Measurements from ENCODE around the gene NAV2. TPM values are rescaled to one million over a fixed set of nuclear protein-coding genes. Genes with fewer than 3 reads are reported as not detected.

The NAV2 gene
- total RNA-seq, 1 donor from 2014 or later = 11.1 TPM

GRCh38 chr11:19946681-19947080 is 234.0 kb downstream of the NAV2 start:
- Histone ChIP-seq H3K27me3 (ENCODE audit: control insufficient read depth, insufficient read depth, low read length) (no peaks in the 10 kb centered on the region), H3K4me3 (ENCODE audit: low read depth, low read length) (no peak overlapping the region), H3K36me3 (ENCODE audit: control insufficient read depth, insufficient read depth, low read length) (no peaks in the 10 kb centered on the region)
- no peak for TF ChIP-seq CTCF (IDR thresholded peaks at IDR 0.05; ENCODE audit: insufficient read depth, low read length, severe bottlenecking)
- no peak for FAIRE-seq
- no peak for DNase-seq (ENCODE audit: low read depth)

GRCh38 chr11:19947537-19948114 is 235.0 kb downstream of the NAV2 start:
- no peak for TF ChIP-seq CTCF (IDR thresholded peaks at IDR 0.05; ENCODE audit: insufficient read depth, low read length, severe bottlenecking)
- no peak for FAIRE-seq
- H3K27me3 ChIP-seq (ENCODE audit: control insufficient read depth, insufficient read depth, low read length) = no peaks in the 10 kb centered on the region

GRCh38 chr11:19949606-19950005 is 237.0 kb downstream of the NAV2 start:
- H3K27me3 ChIP-seq (ENCODE audit: control insufficient read depth, insufficient read depth, low read length) = no peaks in the 10 kb centered on the region
- TF ChIP-seq CTCF (IDR thresholded peaks at IDR 0.05; ENCODE audit: insufficient read depth, low read length, severe bottlenecking) = no peak
- no peak for FAIRE-seq
- no peaks in the 10 kb centered on the region for H3K36me3 ChIP-seq (ENCODE audit: control insufficient read depth, insufficient read depth, low read length)
- DNase-seq (ENCODE audit: low read depth) = no peak
- no peak overlapping the region for H3K4me3 ChIP-seq (ENCODE audit: low read depth, low read length)

More at GRCh38 chr11:19947537-19948114, 235.0 kb downstream of the NAV2 start:
- Histone ChIP-seq H3K36me3 (ENCODE audit: control insufficient read depth, insufficient read depth, low read length) (no peaks in the 10 kb centered on the region), H3K4me3 (ENCODE audit: low read depth, low read length) (no peak overlapping the region)
- no peak for DNase-seq (ENCODE audit: low read depth)

GRCh38 chr11:19951558-19952115 is 239.0 kb downstream of the NAV2 start:
- Histone ChIP-seq H3K27me3 (ENCODE audit: control insufficient read depth, insufficient read depth, low read length) (no peaks in the 10 kb centered on the region), H3K4me3 (ENCODE audit: low read depth, low read length) (no peak overlapping the region), H3K36me3 (ENCODE audit: control insufficient read depth, insufficient read depth, low read length) (no peaks in the 10 kb centered on the region)
- peak; percentile 64 for DNase-seq (ENCODE audit: low read depth)
- no peak for FAIRE-seq
- TF ChIP-seq CTCF (IDR thresholded peaks at IDR 0.05; ENCODE audit: insufficient read depth, low read length, severe bottlenecking) = peak; percentile 57

- DNase-seq (ENCODE audit: low read depth) = no peak
- no peak for FAIRE-seq
- Histone ChIP-seq H3K4me3 (ENCODE audit: low read depth, low read length) (no peak overlapping the region), H3K27me3 (ENCODE audit: control insufficient read depth, insufficient read depth, low read length) (no peaks in the 10 kb centered on the region), H3K36me3 (ENCODE audit: control insufficient read depth, insufficient read depth, low read length) (no peaks in the 10 kb centered on the region)
- no peak for TF ChIP-seq CTCF (IDR thresholded peaks at IDR 0.05; ENCODE audit: insufficient read depth, low read length, severe bottlenecking)
Measured at GRCh38 chr11:19952116-19952605, 239.5 kb downstream of the NAV2 start.

GRCh38 chr11:19952911-19953310 is 240.3 kb downstream of the NAV2 start:
- Histone ChIP-seq H3K36me3 (ENCODE audit: control insufficient read depth, insufficient read depth, low read length) (no peaks in the 10 kb centered on the region), H3K4me3 (ENCODE audit: low read depth, low read length) (no peak overlapping the region), H3K27me3 (ENCODE audit: control insufficient read depth, insufficient read depth, low read length) (no peaks in the 10 kb centered on the region)
- FAIRE-seq = no peak
- DNase-seq (ENCODE audit: low read depth) = no peak
- no peak for TF ChIP-seq CTCF (IDR thresholded peaks at IDR 0.05; ENCODE audit: insufficient read depth, low read length, severe bottlenecking)

All from bronchial epithelial cell (primary cell).